Neural cell (in vitro differentiated cells): ENCODE data around the gene COL5A1.

Source experiments
- EP300 ChIP-seq: fragments of 450-650 bp; conservative IDR thresholded peaks from 2 replicates; pipeline ENCODE4 v1.6.1; 2014; ENCODE audit warnings: antibody characterized with exemption, mild to moderate bottlenecking, moderate library complexity; ENCODE audit not compliant: poor library complexity, severe bottlenecking
- EZH2 ChIP-seq: fragments of 200-600, 300-800 bp; shearing (Covaris generic), sonication (generic); IDR thresholded peaks from 2 replicates; pipeline ENCODE4 v1.6.1; 2014; ENCODE audit warnings: antibody characterized with exemption, low read length, borderline replicate concordance, mild to moderate bottlenecking; ENCODE audit not compliant: insufficient read depth, poor library complexity, severe bottlenecking
- POLR2AphosphoS5 ChIP-seq: IDR thresholded peaks from 2 replicates; pipeline ENCODE4 v1.6.1; 2012
- RAD21 ChIP-seq: fragments of 450-650 bp; conservative IDR thresholded peaks from 2 replicates; pipeline ENCODE4 v1.6.1; 2014; ENCODE audit warnings: antibody characterized with exemption, mild to moderate bottlenecking, moderate library complexity
- SMC3 ChIP-seq: fragments of 450-650 bp; conservative IDR thresholded peaks from 2 replicates; pipeline ENCODE4 v1.6.1; 2014; ENCODE audit warnings: antibody characterized with exemption, mild to moderate bottlenecking, moderate library complexity; ENCODE audit not compliant: poor library complexity
- TAF1 ChIP-seq: IDR thresholded peaks from 2 replicates; pipeline ENCODE4 v1.6.1; 2012; ENCODE audit warnings: low read depth
- TF ChIP-seq, protein P1 (sequence below): fragments of 450-650 bp; IDR thresholded peaks from 2 replicates; pipeline ENCODE4 v1.5.1; 2014; ENCODE audit warnings: antibody characterized with exemption, mild to moderate bottlenecking, moderate library complexity; ENCODE audit not compliant: poor library complexity, severe bottlenecking
- TF ChIP-seq, protein P2 (sequence below): IDR thresholded peaks from 2 replicates; pipeline ENCODE4 v1.6.1; 2012; ENCODE audit warnings: borderline replicate concordance

DNA sequence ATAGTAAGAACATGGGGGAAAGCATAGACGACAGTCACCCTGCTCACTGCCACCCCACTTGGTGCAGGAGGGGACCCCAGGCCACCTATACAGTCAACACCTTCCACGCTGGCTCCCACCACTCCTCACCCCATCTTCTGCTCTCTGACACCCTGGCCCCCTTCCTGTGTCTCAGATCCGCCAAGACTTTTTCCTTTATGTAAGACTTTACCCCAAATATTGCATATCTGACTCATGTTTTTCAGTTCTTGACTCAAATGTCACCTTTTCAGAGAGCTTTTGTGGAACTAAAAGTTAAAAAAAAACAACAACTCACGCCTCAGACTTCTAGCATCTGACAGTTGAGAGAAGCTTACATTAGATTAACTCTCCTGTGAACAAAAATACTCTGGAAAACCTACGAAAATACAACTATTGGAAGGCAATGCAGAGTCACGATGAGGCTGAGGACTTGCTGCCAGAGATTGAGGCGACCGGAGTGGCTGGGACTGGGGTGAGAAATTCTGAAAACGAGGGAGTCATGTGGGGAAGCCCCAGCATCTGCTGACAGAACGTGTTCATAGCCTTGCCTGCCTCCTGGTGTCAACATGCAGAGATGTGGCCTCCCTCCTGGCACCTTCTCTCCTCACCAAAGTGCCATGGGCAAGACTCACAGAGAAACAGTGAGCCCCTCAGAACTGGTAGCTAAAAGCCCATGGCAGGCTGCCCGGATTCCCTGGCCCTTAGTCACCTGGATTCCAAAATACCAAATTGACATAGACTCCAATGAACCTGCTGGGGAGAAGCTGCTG, 216.6 kb downstream of the COL5A1 start:
- TF ChIP-seq, protein P1, sequence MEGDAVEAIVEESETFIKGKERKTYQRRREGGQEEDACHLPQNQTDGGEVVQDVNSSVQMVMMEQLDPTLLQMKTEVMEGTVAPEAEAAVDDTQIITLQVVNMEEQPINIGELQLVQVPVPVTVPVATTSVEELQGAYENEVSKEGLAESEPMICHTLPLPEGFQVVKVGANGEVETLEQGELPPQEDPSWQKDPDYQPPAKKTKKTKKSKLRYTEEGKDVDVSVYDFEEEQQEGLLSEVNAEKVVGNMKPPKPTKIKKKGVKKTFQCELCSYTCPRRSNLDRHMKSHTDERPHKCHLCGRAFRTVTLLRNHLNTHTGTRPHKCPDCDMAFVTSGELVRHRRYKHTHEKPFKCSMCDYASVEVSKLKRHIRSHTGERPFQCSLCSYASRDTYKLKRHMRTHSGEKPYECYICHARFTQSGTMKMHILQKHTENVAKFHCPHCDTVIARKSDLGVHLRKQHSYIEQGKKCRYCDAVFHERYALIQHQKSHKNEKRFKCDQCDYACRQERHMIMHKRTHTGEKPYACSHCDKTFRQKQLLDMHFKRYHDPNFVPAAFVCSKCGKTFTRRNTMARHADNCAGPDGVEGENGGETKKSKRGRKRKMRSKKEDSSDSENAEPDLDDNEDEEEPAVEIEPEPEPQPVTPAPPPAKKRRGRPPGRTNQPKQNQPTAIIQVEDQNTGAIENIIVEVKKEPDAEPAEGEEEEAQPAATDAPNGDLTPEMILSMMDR: no peak
- no peak for TF ChIP-seq RAD21
- TF ChIP-seq POLR2AphosphoS5: no peak
- TF ChIP-seq TAF1: no peak
- TF ChIP-seq, protein P2, sequence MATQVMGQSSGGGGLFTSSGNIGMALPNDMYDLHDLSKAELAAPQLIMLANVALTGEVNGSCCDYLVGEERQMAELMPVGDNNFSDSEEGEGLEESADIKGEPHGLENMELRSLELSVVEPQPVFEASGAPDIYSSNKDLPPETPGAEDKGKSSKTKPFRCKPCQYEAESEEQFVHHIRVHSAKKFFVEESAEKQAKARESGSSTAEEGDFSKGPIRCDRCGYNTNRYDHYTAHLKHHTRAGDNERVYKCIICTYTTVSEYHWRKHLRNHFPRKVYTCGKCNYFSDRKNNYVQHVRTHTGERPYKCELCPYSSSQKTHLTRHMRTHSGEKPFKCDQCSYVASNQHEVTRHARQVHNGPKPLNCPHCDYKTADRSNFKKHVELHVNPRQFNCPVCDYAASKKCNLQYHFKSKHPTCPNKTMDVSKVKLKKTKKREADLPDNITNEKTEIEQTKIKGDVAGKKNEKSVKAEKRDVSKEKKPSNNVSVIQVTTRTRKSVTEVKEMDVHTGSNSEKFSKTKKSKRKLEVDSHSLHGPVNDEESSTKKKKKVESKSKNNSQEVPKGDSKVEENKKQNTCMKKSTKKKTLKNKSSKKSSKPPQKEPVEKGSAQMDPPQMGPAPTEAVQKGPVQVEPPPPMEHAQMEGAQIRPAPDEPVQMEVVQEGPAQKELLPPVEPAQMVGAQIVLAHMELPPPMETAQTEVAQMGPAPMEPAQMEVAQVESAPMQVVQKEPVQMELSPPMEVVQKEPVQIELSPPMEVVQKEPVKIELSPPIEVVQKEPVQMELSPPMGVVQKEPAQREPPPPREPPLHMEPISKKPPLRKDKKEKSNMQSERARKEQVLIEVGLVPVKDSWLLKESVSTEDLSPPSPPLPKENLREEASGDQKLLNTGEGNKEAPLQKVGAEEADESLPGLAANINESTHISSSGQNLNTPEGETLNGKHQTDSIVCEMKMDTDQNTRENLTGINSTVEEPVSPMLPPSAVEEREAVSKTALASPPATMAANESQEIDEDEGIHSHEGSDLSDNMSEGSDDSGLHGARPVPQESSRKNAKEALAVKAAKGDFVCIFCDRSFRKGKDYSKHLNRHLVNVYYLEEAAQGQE: no peak
- TF ChIP-seq EZH2: no peak
- TF ChIP-seq EP300: no peak
- no peak for TF ChIP-seq SMC3
